NCI-H510A treated with DMSO at 0.1 percent for 48 hours (cell line): ENCODE data around the gene TMSB4X.
"Not testable (repeated sequence)": the region's sequence is repeated elsewhere in the genome, so short reads cannot be mapped to it uniquely, and the experiment has no call there.

Source experiments
- DNase-seq: peaks from one replicate; lab custom pipeline; 2025; lab: John Stamatoyannopoulos, UW

TMSB4X gene

DNA sequence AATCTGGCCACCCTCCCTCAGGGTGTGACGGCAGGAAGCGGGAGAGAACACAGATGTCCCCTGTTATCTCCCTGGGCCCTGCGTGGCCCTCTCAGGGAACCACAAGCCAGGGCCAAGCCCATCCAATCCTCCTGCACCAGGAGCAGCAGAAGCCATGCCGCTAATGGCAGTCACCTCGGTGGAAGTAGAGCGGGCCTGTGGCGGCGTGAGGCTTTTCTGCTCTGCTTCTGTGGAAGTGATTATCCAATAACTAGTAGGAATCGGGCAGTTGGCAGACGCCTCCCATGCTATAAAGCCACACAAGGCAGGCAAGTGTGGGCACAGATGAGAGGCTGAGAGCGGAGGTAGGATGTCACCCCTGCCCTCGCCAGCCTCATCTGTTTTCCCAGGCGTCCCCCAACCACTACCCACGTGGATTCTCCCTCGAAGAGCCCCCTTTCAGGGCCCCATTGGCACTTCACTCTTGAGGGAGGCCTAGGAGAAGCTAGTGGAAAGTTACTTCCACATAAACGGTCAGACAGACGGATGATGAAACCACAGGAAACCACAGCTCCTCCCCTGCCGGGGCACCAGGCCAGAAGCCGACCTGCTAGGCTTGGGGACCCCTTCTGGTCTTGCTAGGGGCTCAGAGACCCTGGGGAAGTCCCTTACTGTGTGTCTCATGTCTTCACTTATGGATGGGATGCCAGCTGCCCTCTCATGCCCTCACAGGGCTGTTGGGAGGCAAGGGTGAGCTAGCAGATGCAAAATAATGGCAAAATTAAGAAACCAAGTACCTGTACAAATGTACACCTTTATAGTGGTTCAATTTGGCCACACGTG is 18.8 kb upstream of the TMSB4X start:
- DNase-seq = no peak

GRCh38 chrX:12956704-12957534 is 18.0 kb upstream of the TMSB4X start:
- no peak for DNase-seq

GRCh38 chrX:12958059-12958458 is 16.9 kb upstream of the TMSB4X start:
- no peak for DNase-seq

GRCh38 chrX:12958461-12958860 is 16.4 kb upstream of the TMSB4X start:
- no peak for DNase-seq

- no peak for DNase-seq
These were observed 13.7 kb upstream of the TMSB4X start for GRCh38 chrX:12961196-12961718.

GRCh38 chrX:12962041-12962504 is 12.8 kb upstream of the TMSB4X start:
- no peak for DNase-seq

DNA sequence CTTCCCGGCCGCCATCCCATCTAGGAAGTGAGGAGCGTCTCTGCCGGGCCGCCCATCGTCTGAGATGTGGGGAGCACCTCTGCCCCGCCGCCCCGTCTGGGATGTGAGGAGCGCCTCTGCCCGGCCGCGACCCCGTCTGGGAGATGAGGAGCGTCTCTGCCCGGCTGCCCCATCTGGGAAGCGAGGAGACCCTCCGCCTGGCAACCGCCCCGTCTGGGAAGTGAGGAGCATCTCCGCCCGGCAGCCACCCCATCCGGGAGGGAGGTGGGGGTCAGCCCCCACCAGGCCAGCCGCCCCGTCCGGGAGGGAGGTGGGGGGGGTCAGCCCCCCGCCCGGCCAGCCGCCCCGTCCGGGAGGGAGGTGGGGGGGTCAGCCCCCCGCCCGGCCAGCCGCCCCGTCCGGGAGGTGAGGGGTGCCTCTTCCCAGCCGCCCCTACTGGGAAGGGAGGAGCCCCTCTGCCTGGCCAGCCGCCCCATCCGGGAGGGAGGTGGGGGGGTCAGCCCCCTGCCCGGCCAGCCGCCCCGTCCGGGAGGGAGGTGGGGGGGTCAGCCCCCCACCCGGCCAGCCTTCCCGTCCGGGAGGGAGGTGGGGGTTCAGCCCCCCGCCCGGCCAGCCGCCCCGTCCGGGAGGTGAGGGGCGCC is 11.6 kb upstream of the TMSB4X start:
- DNase-seq = not testable (repeated sequence)

- DNase-seq = no peak
These were observed 9.6 kb upstream of the TMSB4X start for GRCh38 chrX:12965131-12965940.

DNA sequence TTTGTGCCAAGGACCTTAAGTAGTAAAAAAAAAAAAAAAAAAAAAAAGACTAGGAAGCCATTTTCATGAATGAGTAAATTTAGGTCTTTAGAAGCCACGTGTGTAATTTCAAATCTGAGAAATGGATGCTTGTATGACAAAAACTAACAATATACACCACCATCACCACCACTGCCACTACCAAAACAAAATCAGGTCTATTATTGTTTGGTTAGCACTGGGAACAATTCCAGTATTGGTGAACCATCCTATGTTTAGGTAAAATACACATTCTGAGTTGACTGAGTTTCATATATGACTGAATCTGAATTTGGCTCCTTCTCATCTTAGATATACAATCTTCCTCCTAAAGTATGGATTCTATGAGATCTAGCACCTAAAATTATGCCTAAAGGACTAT is 8.8 kb upstream of the TMSB4X start:
- no peak for DNase-seq

- no peak for DNase-seq
These were observed 7.0 kb upstream of the TMSB4X start for GRCh38 chrX:12967711-12968465.

DNA sequence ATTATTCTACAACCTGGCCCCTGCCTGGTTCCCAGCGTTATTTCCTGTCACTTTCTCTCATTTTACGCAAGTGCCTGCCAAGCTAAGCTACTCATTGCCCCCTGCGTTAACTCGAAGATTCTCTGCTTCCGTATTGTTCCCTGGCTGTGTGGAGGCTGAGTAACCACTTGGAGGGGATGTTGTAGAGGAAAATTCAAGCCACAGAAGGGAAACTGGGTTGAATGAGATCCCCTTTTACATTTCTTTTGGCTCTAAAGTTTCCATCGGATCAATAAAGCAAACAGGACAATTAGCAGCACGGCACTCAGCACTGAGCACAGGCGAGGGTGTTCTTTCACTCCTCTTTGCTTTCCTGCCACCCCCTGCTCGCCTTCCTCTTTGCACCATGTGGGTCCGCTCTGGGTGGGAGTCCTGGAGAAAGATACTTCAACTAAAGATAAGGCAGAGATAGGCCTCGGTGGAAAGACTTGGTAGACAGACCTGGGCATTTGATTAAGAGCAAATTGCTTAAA is 4.2 kb upstream of the TMSB4X start:
- DNase-seq = no peak

DNA sequence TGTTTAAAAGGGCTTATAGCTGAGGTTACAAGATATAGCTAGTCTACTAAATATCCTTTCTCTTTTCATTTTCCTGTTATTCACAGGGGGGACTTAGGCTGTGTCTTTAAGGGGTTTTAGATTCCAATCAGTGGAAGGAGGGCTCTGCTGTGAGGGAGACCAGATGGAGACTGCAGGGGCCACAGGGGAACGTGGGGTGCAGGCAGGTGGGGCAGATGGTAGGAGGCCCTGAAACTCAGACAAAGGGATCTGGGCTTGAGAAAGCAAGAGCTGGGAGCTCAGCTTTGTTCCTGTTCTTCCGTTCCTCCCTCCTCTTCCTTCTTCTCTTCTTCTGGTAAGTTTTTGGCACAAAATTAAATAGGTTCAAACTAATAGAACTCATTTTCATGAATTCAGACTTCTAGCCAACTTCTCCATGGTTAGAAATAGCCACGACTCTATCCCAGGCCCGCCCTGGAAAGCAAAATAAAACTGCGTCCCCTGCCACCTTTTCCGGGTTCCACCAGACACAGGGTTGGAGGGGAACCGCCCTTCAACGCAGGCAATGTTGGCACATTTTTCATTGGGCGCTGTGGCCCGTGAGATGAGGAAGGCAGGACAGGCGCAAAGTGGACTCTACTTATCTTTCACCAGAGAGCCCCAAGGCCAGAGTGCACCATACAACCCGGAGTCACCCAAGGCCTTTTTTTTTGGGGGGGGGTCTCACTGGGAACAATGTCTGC is 3.5 kb upstream of the TMSB4X start:
- DNase-seq = no peak

DNA sequence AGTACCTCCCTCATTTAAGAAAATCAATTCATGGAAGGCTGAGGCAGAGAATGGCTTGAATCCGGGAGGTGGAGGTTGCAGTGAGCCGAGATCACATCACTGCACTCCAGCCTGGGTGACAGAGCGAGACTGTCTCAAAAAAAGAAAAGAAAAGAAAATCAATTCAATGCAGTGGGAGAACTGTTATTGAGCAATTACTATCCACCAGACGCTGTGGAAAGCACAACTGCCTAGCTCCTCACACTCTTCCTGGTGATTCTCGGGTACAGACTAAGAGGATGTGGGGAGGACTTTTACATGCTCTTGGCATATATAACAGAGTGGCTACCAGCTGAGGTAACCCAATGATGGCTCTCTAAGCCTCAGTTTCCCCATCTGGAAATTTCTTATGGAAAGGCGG is 2.7 kb upstream of the TMSB4X start:
- no peak for DNase-seq

GRCh38 chrX:12972878-12973560 is 1.9 kb upstream of the TMSB4X start:
- no peak for DNase-seq

DNA sequence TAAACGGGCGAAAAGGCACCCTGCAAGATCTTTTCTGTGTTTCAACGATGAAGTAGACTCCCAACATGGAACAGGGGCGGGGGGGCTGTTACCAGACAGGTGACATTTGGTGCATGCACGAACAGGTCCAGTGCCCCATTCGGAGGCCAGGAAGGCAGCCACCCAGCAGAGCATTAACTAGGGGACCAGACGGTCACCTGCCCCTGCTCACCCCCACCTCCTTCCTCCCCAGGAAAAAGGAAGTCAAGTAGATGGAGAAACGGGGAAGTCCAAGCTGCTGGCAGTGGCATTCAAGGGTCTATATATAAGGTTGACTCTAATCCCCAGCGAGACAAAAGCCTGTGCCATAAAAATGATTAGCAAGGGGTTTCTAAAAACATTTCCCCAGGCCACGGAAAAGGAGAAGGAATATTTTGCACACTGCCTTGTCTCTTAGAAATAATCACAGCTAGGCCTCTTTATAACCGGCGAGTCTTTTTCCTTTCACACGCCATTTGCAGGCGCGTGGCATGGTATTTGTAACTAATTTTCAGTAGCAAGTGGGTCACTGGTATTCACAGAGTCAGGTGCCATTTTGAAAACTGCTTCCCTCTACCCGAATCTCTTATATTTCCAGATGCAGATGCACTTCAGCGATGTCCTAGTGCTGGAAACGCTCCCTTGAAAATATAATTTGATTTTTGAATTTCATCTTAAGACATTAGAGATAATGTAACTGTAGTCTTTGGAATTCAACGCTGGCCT is 1.2 kb upstream of the TMSB4X start:
- DNase-seq = peak; percentile 32

- DNase-seq = peak; percentile 32
These were observed 560 bp upstream of the TMSB4X start for GRCh38 chrX:12974305-12974795.

GRCh38 chrX:12975670-12975965 is 708 bp downstream of the TMSB4X start:
- no peak for DNase-seq

DNA sequence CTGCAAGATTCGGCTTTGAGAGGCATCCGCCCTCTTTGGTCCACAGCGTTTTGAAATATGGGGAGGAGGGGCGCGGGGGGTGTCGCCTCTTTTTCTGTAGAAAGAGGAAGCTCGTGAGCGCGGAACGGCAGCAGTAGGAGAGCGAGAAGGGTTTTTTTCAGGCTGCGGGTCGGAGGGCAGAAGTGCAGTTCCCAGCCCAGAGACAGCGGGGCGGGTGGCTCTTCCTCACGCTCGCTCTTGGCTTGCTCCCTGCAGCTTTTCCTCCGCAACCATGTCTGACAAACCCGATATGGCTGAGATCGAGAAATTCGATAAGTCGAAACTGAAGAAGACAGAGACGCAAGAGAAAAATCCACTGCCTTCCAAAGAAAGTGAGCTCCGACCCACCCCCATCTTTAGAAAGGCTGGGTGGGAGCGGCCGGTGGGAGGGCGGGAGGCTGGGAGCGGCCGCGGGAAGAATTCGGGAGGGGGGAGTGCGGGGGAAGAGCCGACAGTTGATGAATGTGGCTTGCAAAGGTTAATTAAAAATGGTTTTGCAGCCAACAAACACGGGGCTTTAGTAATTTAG is 1.2 kb downstream of the TMSB4X start:
- peak; percentile 23 for DNase-seq
